ENCODE measurements around the gene CREBZF. TPM values are rescaled to one million over a fixed set of nuclear protein-coding genes. Genes with fewer than 3 reads are reported as not detected.
"Not testable (repeated sequence)": the region's sequence is repeated elsewhere in the genome, so short reads cannot be mapped to it uniquely, and the experiment has no call there.

CREBZF gene
- total RNA-seq, 1 donor from 2014 or later = 77.2 TPM

DNA sequence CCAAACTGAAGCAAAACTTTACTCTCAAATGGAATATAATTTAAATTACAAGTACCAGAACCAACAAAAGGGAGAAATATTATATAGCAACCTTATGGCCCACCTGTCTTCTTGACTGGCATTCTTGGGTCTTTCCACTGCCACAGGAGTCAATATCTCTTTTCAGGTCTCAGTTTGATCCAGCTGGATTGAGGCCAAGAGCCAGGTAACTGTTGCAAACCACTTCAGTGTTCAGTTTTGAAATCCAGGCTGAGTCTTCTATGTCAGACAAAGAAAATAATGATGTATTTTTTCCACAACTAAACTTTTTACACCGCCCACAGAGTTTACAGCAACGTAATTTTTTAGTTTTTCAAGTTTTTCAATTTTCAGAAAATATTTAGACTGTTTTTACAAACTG is 38.4 kb downstream of the CREBZF start:
- peak overlapping the region; percentile 96 for H3K27ac Mint-ChIP-seq
- H3K27me3 Mint-ChIP-seq (ENCODE audit: low read depth) = peaks cover 12% of the 10 kb centered on the region
- no peaks in the 10 kb centered on the region for H3K36me3 Mint-ChIP-seq
- TF ChIP-seq, protein P1, sequence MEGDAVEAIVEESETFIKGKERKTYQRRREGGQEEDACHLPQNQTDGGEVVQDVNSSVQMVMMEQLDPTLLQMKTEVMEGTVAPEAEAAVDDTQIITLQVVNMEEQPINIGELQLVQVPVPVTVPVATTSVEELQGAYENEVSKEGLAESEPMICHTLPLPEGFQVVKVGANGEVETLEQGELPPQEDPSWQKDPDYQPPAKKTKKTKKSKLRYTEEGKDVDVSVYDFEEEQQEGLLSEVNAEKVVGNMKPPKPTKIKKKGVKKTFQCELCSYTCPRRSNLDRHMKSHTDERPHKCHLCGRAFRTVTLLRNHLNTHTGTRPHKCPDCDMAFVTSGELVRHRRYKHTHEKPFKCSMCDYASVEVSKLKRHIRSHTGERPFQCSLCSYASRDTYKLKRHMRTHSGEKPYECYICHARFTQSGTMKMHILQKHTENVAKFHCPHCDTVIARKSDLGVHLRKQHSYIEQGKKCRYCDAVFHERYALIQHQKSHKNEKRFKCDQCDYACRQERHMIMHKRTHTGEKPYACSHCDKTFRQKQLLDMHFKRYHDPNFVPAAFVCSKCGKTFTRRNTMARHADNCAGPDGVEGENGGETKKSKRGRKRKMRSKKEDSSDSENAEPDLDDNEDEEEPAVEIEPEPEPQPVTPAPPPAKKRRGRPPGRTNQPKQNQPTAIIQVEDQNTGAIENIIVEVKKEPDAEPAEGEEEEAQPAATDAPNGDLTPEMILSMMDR (IDR thresholded peaks at IDR 0.05; ENCODE audit: unreplicated experiment) = no peak
- peaks cover 26% of the 10 kb centered on the region for H3K4me1 Mint-ChIP-seq
- no peak for DNase-seq (ENCODE audit: low spot score in 2 of 2, unreplicated experiment in 2 of 2)
- peak overlapping the region; percentile 92 for H3K4me3 Mint-ChIP-seq
- H3K9me3 Mint-ChIP-seq = peaks cover under 1% of the 10 kb centered on the region

DNA sequence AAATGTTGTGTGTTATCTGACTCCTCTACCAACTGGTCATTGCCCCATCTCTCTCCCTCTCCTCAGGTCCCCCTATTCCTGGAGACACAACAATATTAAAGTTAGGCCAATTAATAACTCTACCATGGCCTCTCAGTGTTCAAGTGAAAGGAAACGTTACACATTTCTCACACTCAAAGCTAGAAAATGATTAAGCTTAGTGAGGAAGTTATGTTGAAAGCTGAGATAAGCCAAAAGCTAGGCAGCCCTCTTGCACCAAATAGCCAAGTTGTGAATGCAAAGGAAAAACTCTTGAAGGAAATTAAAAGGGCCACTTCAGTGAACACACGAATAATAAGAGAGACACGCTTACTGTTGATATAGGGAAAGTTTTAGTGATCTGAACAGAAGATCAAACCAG is 44.7 kb downstream of the CREBZF start:
- Mint-ChIP-seq H3K9me3 (peaks cover 6% of the 10 kb centered on the region), H3K36me3 (peaks cover 2% of the 10 kb centered on the region), H3K4me3 (no peak overlapping the region), H3K27me3 (ENCODE audit: low read depth) (peaks cover 8% of the 10 kb centered on the region), H3K27ac (no peak overlapping the region), H3K4me1 (peaks cover 2% of the 10 kb centered on the region)
- TF ChIP-seq, protein P1 (IDR thresholded peaks at IDR 0.05; ENCODE audit: unreplicated experiment) = no peak
- DNase-seq (ENCODE audit: low spot score in 2 of 2, unreplicated experiment in 2 of 2) = no peak

DNA sequence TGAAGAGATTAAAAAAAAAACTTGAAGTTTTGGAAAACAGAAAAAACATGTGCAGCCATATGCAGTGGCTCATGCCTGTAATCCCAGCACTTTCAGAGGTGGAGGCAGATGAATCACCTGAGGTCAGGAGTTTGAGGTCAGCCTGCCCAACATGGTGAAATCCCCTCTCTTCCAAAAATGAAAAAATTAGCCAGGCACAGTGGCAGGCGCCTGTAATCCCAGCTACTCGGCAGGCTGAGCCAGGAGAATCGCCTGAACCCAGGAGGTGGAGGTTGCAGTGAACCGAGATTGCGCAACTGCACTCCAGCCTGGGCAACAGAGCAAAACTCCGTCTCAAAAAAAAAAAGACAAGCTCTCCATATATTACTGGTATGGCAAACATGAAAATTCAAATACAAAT is 45.4 kb downstream of the CREBZF start:
- Mint-ChIP-seq H3K27ac (no peak overlapping the region), H3K36me3 (peaks cover 2% of the 10 kb centered on the region), H3K27me3 (ENCODE audit: low read depth) (peaks cover 3% of the 10 kb centered on the region), H3K4me3 (no peak overlapping the region), H3K9me3 (peaks cover 6% of the 10 kb centered on the region), H3K4me1 (no peaks in the 10 kb centered on the region)
- TF ChIP-seq, protein P1 (IDR thresholded peaks at IDR 0.05; ENCODE audit: unreplicated experiment) = no peak
- no peak for DNase-seq (ENCODE audit: low spot score in 2 of 2, unreplicated experiment in 2 of 2)

DNA sequence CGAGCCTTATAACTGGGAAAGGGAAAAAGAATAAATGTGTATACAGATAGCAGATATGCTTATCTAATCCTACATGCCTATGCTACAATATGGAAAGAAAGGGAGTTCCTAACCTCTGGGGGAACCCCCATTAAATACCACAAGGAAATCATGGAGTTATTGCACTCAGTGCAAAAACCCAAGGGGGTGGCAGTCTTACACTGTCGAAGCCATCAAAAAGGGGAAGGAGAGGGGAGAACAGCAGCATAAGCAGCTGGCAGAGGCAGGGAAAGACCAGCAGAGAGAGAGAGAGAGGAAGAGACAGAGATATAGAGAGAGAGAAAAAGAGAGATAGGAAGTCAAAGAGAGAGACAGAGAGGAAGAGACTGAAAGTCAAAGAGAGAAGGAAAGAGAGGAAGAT is 53.3 kb downstream of the CREBZF start:
- not testable (repeated sequence) for H3K4me3 Mint-ChIP-seq; H3K36me3 Mint-ChIP-seq; H3K27ac Mint-ChIP-seq; H3K27me3 Mint-ChIP-seq (ENCODE audit: low read depth); H3K4me1 Mint-ChIP-seq; DNase-seq (ENCODE audit: low spot score in 2 of 2, unreplicated experiment in 2 of 2)
- H3K9me3 Mint-ChIP-seq = peaks cover 10% of the 10 kb centered on the region

Other genes starting within 250 kb of the CREBZF start
- gene DLG2, start 37.8 kb downstream of the CREBZF start, total RNA-seq = 6.7 to 7.5 TPM (median 7.4 TPM) in 3 replicates
- gene TMEM126B, start 36.5 kb downstream of the CREBZF start, total RNA-seq = 28.6 to 31.0 TPM (median 29.5 TPM) in 3 replicates
- 21.0 to 21.4 TPM (median 21.2 TPM) in 3 replicates for gene TMEM126A, start 17.2 kb downstream of the CREBZF start, total RNA-seq
- gene CCDC89, start 21.1 kb upstream of the CREBZF start, total RNA-seq = 1.3 to 2.7 TPM (median 1.5 TPM) in 3 replicates
- 9.9 to 10.4 TPM (median 10.3 TPM) in 3 replicates for gene SYTL2, start 146.0 kb upstream of the CREBZF start, total RNA-seq
- not detected in 3 replicates for gene CCDC83, start 190.3 kb upstream of the CREBZF start, total RNA-seq

Measured in mesothelial cell of epicardium (in vitro differentiated cells).